Stimulated activated CD4-positive, alpha-beta T cell treated with anti-CD3 and anti-CD28 coated beads, Interleukin-1b, Interleukin-23, amount 100 ng/mL, for 4 hours (primary cell): Measurements from ENCODE around the gene MBP.

Experiments used
- DNase-seq, 2 donors: peaks; one replicate each; pipeline ENCODE4 v3.0.0-alpha.2; 2020; ENCODE audit warnings: low read depth in 2 of 2

MBP gene

GRCh38 chr18:77047803-77048419 lies 84.7 kb downstream of the MBP start:
- no peak for DNase-seq

GRCh38 chr18:77046994-77047393 lies 85.6 kb downstream of the MBP start:
- DNase-seq: no peak

DNA sequence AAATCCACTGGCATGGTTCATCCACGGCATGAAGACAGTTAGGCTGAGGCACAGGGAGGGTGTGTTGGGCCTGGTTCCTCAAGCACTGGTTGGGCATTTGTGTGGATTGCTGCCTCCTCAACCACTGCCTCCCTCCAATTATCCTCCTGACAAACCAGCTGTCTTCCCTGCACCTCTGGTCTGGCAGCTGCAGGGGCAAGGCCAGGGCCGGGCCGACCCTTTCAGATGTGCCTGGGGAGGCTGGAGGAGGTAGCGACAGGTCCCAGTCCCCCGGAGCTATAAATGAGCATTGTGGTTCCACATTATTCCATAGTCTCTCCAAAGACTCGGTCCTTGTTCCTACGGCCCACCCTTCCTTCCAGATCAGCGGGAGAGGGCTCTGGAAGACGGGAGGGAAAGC lies 86.2 kb downstream of the MBP start:
- no peak for DNase-seq

DNA sequence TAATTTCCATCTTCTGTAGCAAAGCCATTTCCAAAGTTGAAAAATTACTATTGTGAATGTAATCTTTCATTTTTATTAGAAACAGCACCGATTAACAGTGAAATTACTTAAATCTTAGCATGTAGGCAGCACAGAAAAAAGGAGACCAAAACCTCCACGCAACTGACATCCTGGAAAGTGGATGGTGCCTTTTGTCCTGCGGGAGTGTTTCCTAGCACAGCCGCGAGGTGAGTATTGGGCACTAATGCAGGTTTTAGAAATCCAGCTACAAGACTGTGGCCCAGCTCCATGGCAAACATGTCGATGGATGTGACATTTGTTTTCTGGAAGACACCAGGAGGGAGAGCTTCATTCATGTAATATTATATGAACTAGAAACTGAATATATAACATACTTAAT lies 86.9 kb downstream of the MBP start:
- no peak for DNase-seq

DNA sequence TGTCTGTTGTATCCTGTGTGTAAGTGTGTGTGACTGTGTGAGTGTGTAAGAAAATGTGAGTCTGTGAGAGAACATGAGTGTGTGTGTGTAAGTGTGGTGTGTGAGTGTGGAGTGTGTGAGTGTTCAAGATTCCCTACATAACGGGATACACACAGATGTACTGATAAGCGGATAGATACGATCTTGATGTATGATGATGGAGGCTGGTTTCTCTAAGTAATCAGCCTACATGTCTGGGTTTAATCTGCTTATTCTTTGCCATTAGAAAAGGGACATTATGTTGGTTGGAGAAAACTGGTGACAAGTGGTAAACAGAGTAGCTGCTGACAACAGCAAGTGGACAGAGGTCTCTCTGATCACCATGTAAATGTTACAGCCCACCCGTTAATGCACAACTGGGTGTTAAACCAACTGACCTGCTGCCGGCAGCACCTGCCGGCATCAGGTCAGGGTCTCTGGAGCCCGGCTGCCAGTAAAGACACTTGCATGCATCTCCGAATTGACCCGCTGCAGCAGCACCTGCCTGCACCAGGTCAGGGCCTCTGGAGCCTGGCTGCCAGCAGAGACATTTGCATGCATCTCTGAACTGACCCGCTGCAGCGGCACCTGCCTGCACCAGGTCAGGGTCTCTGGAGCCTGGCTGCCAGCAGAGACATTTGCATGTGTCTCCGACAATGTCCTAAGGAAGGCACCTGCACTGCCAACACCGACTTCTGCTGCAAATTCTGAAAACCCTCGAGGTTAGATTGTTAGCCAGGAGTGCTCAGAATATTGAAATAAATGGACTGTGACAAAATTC lies 87.5 kb downstream of the MBP start:
- DNase-seq: no peak

GRCh38 chr18:77043541-77044280 lies 88.9 kb downstream of the MBP start:
- DNase-seq: no peak

- DNase-seq: no peak
Observed at GRCh38 chr18:77042583-77042982, 90.0 kb downstream of the MBP start.

DNA sequence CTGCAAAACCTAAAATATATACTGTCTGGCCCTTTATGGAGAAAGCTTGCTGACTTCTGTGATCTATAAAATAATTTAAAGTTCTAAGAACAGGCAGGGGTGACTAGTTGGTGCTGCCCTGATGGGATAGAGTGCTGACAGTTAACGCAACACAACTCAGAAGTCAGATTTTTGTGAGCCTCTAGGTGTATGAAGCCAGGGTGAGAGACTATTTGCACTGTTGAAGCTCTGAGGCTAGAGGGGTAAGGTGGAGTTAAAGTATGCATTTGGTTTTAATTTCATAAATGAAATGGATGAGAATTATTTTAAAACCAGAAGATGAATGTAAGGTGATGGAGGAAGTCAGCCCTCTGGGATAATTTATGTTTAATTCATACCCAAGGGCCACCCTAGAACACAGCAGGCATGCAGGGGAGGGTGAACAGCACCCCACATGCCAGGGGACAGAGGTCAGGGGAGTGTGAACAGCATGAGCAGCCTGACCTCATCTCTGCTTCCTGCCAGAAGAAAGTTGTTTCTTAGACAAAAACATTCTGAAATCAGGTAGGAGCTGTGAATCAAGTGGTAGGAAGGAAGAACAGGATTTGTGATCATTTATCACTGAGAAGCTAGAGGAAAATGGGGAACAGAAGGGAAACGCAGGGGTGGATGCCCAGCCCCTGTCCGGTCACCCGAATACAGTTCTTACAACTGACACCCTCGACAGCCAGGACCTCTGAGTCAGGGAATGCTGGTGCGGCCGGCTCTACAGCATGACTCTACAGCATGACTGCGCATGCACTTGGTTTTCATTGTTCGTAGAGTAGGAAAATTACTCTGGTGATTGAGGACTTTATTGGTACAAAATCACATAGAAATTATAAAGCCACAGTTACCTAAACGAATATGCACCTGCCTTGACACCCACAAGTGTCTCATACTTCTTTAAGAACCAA lies 93.1 kb downstream of the MBP start:
- no peak for DNase-seq

DNA sequence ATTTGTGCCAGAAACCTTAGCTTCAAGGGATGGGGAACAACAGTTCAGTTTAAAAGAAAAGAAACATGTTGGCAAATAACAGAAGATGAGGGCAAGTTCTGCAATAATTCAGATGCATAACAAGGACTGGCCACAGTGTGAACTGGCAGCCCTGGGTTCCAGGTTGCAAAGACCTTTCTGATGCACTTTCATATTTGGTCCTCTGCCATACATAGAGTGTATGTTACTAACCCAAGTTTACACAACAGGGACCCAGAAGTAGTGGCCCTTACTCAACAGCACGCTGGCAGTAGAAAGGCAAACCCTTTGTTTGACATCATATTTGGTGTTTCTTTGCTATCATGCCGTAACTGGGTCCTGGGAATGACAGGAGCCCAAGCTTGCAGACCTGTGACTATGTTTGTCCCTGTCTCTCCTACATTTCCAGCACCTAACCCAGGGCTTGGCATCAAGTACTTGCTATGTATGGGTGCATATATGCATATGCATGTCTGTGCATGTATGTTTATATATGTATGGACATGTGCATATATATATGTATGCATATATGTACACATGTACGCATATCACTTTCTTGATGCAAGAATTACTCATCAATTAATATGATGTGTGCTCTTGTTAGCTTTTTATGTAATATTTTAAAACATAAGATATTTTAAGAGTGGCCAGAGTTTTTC lies 94.3 kb downstream of the MBP start:
- no peak for DNase-seq

GRCh38 chr18:77037567-77037966 lies 95.0 kb downstream of the MBP start:
- DNase-seq: no peak

DNA sequence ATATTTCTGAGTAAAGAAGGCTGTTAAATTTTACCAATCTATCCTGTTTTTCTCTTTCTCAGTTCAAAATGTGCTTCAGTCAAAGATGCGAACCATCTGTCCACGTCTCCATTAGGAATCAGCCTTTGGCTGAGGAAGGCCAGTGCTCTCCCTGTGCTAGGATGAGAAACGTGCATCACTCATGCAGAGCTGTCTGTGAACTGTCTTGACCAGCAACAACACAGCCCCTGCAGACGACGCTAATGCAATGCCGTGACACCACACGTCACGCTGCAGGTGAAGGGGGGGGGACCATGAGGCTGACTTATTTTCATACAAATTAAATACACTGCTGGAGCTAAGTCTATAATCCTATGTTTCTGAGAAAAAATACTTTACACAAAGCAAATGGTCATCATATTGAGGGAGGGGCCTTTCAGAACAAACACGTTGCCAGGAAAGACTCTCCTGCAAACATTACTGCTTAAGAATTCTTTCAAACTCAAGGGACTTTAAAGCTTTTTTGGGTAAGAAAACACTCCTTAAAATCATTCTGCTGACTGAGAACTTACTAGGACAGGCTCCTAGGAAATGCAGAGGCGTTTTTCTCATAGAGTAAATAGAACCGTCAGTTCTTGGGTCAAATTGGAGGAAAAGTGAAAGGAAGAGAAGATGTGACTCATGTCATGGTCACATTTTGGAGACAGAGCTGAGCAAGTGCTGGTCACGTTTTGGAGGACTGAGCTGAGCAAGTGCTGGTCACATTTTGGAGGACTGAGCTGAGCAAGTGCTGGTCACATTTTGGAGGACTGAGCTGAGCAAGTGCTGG lies 97.0 kb downstream of the MBP start:
- DNase-seq: no peak

DNA sequence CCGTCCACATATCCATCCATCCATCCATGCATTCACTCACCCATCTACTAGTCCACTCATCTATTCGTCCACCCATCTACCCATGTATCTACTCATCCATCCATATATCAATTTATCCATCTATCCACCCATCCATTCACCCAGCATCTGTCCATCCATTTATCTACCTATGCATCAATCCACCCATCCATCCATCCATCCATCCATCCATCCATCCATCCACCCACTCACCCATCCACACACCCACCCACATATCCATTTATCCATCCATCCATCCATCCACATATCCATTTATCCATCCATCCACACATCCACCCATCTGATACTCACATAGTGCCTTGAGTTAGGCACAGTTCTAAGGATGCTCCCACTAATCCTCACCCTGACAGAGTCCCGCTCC lies 99.0 kb downstream of the MBP start:
- DNase-seq: no peak

- no peak for DNase-seq
Observed at GRCh38 chr18:77032181-77032701, 100.3 kb downstream of the MBP start.

DNA sequence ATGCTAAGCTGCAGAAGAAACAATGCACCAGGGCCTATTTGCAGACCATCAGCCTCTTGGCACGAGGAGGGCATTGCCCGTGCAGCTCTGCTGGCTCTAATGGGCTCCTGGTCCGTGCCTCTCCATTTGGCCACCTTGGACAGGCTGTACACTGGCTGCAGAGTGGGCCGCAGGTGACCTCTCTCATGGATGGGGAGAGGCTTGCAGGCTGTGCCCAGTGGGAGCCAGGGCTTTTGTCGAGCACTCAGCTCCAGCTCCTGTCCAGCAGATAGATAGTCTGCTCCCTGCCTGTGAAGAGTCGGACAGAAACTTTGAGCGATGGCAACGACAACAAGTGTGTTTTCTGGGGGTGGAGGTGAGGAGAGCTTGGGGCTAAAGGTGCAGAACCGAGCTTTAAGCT lies 100.9 kb downstream of the MBP start:
- no peak for DNase-seq

GRCh38 chr18:77030201-77030600 lies 102.4 kb downstream of the MBP start:
- no peak for DNase-seq

DNA sequence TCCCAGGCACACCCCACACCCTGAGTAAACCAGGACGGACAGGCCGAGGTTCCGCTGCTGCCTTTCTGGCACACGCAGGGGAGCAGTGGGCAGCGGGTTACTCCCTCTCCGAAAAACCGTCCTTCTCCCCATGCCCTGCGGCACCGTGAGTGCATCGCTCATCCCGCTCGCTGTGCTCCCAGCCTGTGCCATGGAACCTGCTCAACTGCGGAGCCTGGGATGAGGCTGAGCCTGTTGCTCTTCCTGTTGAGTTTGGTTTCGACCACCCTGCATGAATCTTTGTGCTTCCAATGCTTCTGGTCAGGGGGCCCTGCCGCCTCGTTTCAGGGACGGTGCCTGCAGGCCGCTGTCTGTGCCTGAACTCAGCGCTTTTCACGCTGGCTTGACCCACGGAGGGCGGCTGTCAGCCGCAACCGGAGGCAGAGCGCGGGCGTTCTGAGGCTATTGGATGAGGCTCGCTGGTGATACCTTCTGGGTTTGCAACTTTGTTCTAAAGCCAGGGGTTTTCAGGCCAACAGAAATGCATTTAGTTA lies 106.7 kb downstream of the MBP start:
- DNase-seq: no peak

GRCh38 chr18:77025123-77025522 lies 107.5 kb downstream of the MBP start:
- DNase-seq: no peak

DNA sequence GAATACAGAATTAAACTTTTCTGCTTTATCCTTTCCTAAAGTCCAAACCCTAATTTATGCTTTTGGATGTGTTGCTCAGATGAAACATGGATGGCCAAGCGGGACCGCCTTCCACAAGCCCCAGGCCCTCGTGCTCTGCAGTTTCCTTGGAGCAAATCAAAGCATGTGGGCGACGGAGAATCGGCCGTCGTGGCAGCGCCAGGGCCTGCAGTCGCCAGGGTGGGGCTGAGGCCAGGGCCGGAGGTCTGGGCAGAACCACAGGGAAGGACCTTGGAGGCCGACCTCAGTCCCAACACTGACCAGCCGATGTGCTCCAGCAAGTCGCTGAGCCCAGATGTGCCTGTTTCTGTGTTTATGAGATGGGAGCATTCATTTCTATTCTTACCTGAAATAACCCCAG lies 108.1 kb downstream of the MBP start:
- no peak for DNase-seq

- no peak for DNase-seq
Observed at GRCh38 chr18:77023102-77023782, 109.3 kb downstream of the MBP start.
